Osteoblast (primary cell): ENCODE data around the gene SNX15. TPM values are rescaled to one million over a fixed set of nuclear protein-coding genes. Genes with fewer than 3 reads are reported as not detected.

Experiments
- DNase-seq: peaks from one replicate; pipeline ENCODE4 v3.0.0; 2011; ENCODE audit warnings: low spot score, mixed read lengths; ENCODE audit not compliant: insufficient read length; ENCODE audit errors: missing footprints
- H2AFZ ChIP-seq: 2 replicates; pipeline ENCODE4 v1.6.0; 2011; ENCODE audit warnings: mild to moderate bottlenecking, low read length
- H3K27ac ChIP-seq: 2 replicates; pipeline ENCODE4 v1.5.1; 2011; ENCODE audit warnings: mild to moderate bottlenecking, low read depth, low read length, moderate library complexity
- H3K27me3 ChIP-seq: 2 replicates; pipeline ENCODE4 v1.6.0; 2012; ENCODE audit warnings: mild to moderate bottlenecking, control low read depth, inconsistent platforms, low read length, moderate library complexity; ENCODE audit not compliant: insufficient read depth
- H3K36me3 ChIP-seq: 2 replicates; pipeline ENCODE4 v1.5.1; 2011; ENCODE audit warnings: mild to moderate bottlenecking, low read length, control low read depth, moderate library complexity; ENCODE audit not compliant: insufficient read depth
- H3K4me1 ChIP-seq: 2 replicates; pipeline ENCODE4 v1.5.1; 2011; ENCODE audit warnings: mild to moderate bottlenecking, low read length, control low read depth, moderate library complexity; ENCODE audit not compliant: insufficient read depth
- H3K4me2 ChIP-seq: 2 replicates; pipeline ENCODE4 v1.6.0; 2011; ENCODE audit warnings: mild to moderate bottlenecking, low read length; ENCODE audit not compliant: insufficient read depth
- H3K4me3 ChIP-seq: fragments of 200-600 bp; sonication (generic); 3 replicates; pipeline ENCODE4 v1.5.1; 2012; ENCODE audit warnings: mild to moderate bottlenecking, low read length, inconsistent platforms; ENCODE audit not compliant: insufficient read depth
- H3K79me2 ChIP-seq: 2 replicates; pipeline ENCODE4 v1.6.0; 2012; ENCODE audit warnings: mild to moderate bottlenecking, low read length, control low read depth, inconsistent platforms; ENCODE audit not compliant: insufficient read depth
- H3K9me3 ChIP-seq: 2 replicates; pipeline ENCODE4 v1.5.1; 2011; ENCODE audit warnings: low read depth, low read length, control low read depth
- H4K20me1 ChIP-seq: 2 replicates; pipeline ENCODE4 v1.6.0; 2012; ENCODE audit warnings: mild to moderate bottlenecking, low read length, control low read depth; ENCODE audit not compliant: insufficient read depth
- total RNA-seq: library from RNA; depleted of rRNA; stranded (reverse); fragments of >200 nt; gene quantifications from 2 replicates; pipeline ENCODE4 v1.2.3, GENCODE V29; 2012
- TF ChIP-seq, protein P1 (sequence below): IDR thresholded peaks from 2 replicates; pipeline ENCODE4 v1.5.1; 2011; ENCODE audit warnings: mild to moderate bottlenecking, low read depth, low read length, moderate library complexity; ENCODE audit errors: extremely low read depth

Gene SNX15
- total RNA-seq, 1 donor: 12.3 TPM

DNA sequence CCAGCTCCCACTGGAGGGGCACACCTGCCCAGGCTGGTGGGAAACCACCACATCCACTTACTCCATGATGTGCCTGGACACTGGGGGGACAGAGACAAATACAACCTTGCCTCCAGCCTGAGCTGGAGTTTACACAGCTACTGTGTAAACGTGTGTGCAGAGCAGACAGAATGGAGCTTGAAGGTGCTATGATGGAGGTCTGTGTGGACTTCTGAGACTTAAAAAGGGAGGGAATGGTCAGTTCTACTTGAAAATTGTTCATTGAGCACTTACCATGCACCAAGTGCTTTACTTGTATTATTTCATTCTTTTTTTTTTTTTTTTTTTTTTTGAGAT, 45.4 kb downstream of the SNX15 start:
- H2AFZ ChIP-seq: no peak overlapping the region
- no peaks in the 10 kb centered on the region for H3K36me3 ChIP-seq
- H3K27ac ChIP-seq: no peak overlapping the region
- H3K27me3 ChIP-seq: no peaks in the 10 kb centered on the region
- peaks cover 2% of the 10 kb centered on the region for H3K79me2 ChIP-seq
- no peaks in the 10 kb centered on the region for H4K20me1 ChIP-seq
- TF ChIP-seq, protein P1, sequence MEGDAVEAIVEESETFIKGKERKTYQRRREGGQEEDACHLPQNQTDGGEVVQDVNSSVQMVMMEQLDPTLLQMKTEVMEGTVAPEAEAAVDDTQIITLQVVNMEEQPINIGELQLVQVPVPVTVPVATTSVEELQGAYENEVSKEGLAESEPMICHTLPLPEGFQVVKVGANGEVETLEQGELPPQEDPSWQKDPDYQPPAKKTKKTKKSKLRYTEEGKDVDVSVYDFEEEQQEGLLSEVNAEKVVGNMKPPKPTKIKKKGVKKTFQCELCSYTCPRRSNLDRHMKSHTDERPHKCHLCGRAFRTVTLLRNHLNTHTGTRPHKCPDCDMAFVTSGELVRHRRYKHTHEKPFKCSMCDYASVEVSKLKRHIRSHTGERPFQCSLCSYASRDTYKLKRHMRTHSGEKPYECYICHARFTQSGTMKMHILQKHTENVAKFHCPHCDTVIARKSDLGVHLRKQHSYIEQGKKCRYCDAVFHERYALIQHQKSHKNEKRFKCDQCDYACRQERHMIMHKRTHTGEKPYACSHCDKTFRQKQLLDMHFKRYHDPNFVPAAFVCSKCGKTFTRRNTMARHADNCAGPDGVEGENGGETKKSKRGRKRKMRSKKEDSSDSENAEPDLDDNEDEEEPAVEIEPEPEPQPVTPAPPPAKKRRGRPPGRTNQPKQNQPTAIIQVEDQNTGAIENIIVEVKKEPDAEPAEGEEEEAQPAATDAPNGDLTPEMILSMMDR: no peak
- no peaks in the 10 kb centered on the region for H3K4me1 ChIP-seq
- peak; percentile 32 for DNase-seq
- H3K4me3 ChIP-seq: no peak overlapping the region
- H3K9me3 ChIP-seq: no peaks in the 10 kb centered on the region
- H3K4me2 ChIP-seq: no peak overlapping the region

DNA sequence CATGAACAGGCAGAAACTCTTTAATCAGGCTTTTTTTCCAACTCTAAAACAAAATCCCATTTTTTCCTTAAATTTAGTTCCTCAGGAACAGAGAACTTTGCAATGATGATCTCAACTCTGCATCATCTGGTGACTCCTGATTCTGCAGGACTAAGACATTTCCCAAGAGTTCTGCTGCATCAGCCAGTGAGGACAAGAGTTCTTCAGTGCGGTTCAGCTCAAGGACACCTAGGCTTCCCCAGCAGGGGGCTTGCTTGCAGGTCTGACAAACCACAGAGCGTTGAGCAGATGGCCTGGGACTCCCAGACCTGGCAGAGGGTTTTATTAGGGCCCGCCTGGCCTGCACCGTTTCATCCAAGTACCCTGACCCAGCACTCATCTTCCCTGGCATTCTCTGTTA, 50.2 kb downstream of the SNX15 start:
- no peaks in the 10 kb centered on the region for H4K20me1 ChIP-seq
- H3K4me1 ChIP-seq: no peaks in the 10 kb centered on the region
- no peak overlapping the region for H3K27ac ChIP-seq
- H3K4me3 ChIP-seq: no peak overlapping the region
- DNase-seq: peak; percentile 48
- TF ChIP-seq, protein P1: no peak
- H3K4me2 ChIP-seq: no peak overlapping the region
- no peaks in the 10 kb centered on the region for H3K9me3 ChIP-seq
- peaks cover 37% of the 10 kb centered on the region for H3K79me2 ChIP-seq
- H3K27me3 ChIP-seq: no peaks in the 10 kb centered on the region
- H3K36me3 ChIP-seq: peaks cover 12% of the 10 kb centered on the region
- peak overlapping the region; percentile 29 for H2AFZ ChIP-seq

DNA sequence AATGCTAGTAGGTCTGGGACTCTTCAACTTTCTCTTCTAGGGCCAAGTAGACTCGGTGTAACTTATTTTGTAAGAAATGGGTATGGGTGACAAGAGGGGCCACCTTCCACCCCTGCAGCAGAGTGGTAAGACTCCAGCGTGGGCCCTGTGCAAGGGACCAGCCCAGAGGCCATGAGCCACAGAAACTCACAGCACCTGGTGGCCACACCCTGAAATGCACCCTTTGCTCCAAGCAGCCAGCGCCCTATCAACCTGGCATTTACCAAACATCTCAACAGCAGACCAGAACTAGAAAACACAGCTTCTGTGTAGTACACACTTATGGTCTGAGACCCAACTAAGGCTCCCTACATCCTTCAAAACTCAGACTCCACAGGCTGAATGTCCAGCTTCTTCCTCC, 50.9 kb downstream of the SNX15 start:
- Histone ChIP-seq H3K27ac (no peak overlapping the region), H3K27me3 (no peaks in the 10 kb centered on the region), H4K20me1 (no peaks in the 10 kb centered on the region), H2AFZ (peak overlapping the region; percentile 56), H3K79me2 (peaks cover 44% of the 10 kb centered on the region), H3K36me3 (peaks cover 12% of the 10 kb centered on the region), H3K4me1 (peaks cover 6% of the 10 kb centered on the region), H3K4me2 (no peak overlapping the region), H3K9me3 (no peaks in the 10 kb centered on the region), H3K4me3 (no peak overlapping the region)
- DNase-seq: peak; percentile 84
- TF ChIP-seq, protein P1: peak; percentile 48

DNA sequence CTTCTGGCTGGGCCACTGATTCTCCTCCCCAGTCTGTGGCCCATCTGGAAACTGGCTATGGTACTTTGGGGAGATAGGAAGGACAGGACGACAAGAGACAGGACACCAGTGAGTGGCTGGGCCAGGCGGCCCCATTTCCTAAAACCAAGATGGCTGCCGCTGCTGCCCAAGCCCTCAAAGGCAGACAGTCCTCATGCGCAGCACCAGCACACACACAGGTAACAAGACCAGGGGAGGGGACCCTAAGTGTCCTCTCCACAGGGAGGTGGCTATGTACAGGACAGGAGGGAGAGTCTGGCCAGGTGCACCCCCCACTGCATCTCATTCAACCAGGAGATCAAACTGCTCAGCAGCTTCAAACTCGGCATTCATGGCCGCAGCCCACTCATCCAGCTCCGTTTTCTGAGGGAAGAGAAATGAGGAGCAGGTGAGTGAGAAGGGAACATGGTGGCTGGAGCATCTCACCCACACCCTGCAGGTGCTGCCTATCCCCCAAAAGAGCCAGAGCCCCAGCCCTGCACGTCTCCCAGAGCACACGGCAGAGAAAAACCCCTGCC, 51.6 kb downstream of the SNX15 start:
- Histone ChIP-seq H3K27me3 (no peaks in the 10 kb centered on the region), H3K4me2 (no peak overlapping the region), H3K4me3 (no peak overlapping the region), H3K36me3 (peaks cover 12% of the 10 kb centered on the region), H3K27ac (no peak overlapping the region), H2AFZ (peak overlapping the region; percentile 56), H4K20me1 (no peaks in the 10 kb centered on the region), H3K79me2 (peaks cover 51% of the 10 kb centered on the region), H3K9me3 (no peaks in the 10 kb centered on the region), H3K4me1 (peaks cover 10% of the 10 kb centered on the region)
- TF ChIP-seq, protein P1: no peak
- peak; percentile 58 for DNase-seq
